ENCODE measurements around the gene OMA1.

DNA sequence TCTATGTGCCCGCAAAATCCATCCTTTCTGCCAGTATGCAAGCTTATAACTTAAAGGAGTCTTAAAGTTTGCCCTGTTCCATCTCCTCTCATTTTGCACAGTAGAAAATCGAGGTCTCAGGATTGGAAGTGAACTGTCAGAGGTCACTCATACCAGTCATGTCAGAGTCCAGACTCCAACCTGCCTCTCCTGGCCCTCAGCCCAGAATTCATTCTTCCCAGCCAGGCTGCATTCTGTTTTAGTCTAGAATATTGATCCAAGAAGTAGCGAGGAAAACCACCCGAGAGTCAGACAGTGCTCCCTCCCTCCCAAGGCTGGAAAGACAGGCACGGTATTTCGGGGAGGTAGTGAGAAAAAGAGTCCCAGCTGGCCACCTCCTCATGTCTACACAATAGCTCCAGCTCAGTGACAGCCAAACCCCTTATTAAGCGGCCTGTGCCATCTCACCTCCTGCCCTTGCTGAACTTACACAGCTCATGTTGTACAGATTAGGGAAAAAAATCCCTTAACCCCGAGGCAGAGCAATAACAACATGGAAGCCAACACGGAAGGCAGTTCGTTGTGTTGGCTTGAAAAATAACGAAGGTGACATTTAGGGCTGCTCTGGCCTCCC lies 89.4 kb downstream of the OMA1 start:
- TF ChIP-seq SUZ12 (IDR thresholded peaks at IDR 0.05; ENCODE audit: extremely low read depth, insufficient read depth, insufficient read length) (no peak), ZNF274 (IDR thresholded peaks at IDR 0.05; ENCODE audit: low read depth, low read length) (no peak)
